Bone marrow (tissue), 2 donors: ENCODE measurements around the gene KRTAP4-9.
"Not testable (repeated sequence)": the region's sequence is repeated elsewhere in the genome, so short reads cannot be mapped to it uniquely, and the experiment has no call there.

Experiments
- DNase-seq, 2 donors: peaks; one replicate each; lab custom pipeline; 2025; lab: John Stamatoyannopoulos, UW

Gene KRTAP4-9

DNA sequence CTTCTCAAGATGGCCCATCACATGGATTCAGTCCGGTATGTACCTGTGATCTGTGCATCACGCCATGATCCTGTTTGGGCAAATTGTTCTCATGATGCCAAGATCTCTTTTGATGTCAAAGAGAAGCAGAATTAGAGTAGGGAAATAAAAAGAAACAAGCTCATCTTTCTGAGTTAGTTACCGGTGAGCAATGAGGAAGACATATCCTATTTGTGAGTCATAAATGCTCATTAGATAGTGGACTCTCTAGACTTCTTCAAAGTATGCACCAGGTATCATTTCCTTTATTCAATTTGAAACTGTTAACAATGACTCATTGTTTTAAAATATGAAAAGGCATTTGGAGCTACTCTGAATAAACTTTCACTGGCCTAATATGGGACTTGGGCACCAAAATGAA is 26.8 kb downstream of the KRTAP4-9 start:
- DNase-seq: no peak

DNA sequence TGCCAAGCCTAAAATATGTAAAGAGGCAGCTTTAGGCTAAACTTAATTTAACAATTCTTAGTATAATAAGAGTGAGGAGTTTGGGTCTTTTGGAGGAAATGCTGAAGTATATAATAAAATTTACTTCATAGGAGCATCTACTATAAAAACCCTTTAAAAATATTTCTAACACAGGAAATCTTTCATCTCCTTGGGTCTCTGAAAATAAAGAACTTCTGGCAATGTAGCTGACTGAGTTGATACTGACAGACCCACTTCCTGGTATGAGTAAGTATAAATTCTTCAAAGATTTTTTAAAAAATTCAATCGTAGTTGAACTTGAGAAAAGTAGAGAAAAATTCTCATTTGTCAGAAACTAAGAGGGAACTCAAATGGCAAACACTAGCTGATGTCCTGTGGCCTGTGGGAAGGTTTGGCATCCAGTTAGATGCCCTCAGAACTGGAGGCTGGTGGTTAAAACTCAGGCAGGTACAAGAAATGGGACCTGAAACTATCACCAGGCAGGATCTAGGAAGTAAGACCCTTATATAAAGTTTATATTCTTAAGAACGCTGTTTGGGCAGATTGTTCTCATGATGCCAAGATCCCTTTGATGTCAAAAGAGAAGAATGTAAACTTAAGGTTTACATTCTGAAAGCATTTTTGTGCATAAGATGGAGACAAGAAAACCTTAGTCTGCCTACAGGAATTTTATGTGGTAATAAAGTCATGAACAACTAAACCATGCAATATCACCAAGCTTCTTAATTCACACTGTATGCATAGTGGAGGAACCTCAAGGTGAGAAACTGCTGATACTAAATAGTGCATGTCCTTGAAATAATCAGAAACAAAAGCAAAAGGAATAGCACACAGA is 28.9 kb downstream of the KRTAP4-9 start:
- no peak for DNase-seq

DNA sequence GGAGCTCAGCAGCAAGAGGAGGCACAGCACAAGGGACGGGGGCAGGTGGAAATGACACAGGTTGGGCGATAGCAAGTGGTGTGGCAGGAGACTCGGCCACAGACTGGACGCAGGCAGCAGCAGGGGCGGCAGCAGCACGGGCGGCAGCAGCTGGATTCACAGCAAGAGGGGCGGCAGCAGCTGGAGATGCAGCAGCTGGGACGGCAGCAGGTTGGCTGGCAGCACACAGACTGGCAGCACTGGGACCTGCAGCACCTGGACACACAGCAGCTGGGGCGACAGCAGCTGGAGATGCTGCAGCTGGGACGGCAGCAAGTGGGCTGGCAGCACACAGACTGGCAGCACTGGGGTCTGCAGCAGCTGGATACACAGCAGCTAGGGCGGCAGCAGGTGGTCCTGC is 34.7 kb downstream of the KRTAP4-9 start:
- not testable (repeated sequence) for DNase-seq

DNA sequence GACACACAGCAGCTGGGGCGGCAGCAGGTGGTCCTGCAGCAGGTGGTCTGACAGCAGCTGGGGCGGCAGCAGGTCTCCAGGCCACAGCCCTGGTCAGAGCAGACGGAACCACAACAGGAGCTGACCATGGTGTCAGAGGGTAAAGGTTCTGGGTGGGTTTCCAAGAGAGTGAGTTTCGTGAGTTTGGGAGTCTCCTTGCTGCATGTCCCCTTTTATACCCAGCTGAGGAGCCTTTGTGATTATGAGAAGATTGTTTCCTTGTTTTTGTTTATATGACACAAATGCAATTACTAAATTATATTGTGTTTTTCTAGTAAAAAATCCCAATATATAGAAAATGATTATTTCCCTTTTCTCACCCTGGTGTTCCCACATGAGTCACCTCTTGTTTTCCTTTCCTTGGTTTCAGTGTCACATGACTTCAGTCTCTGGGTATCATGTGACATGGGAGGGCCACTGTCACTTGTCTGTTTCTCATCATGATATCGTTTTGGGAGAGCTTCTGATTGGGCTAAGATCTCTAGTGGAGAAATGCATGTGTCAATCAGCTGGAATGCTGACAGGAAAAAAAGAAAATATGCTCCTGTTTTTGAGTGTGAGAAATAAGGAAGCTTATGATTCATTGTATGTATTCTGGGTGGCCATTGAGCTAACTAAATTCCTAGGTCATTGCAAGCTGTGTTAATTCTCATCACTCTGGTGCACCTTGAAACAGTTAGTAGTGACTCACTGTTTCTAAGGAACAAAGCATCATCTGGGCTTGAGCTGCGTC is 35.4 kb downstream of the KRTAP4-9 start, which contains the start of gene KRTAP4-6:
Gene KRTAP4-6, minus strand, starts transcription at position 185 of the 772 bp plus-strand sequence. Its CDS starts 57 bp downstream, at position 128.
- DNase-seq: no peak

DNA sequence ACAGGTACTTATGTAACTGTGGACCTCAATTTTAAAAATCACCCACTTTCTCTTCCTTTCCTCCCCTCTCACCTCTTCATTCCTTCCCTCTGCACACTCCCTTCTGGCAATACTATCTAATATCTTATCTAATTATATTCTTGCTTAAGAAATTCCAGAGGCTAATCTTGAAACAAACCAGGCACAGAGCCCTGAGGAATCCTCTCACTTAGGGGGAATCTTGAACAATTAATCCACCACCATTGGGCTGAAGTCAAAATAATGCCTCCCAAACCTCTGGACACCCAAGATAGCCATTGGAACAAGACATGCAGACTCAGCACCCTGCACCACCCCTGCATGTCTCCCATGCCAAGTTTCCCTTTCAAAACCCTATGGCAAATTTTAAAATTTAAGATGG is 36.2 kb downstream of the KRTAP4-9 start:
- DNase-seq: no peak

DNA sequence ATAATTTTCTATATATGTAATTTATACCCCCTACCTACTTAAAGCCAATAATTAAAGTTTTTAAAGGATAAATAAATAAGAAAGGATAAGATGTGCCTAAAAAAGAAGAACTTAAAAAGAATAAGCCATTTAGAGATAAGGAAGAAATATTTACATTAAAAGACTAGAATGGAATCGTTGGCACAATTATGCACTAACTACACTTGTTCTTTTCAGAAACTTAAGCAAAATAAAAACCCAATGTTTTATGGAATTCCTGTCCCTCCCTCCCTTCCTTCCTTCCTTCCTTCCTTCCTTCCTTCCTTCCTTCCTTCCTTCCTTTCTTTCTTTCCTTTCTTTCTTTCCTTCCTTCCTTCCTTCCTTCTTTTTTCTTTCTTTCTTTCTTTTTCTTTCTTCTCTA is 39.7 kb downstream of the KRTAP4-9 start:
- DNase-seq: no peak

DNA sequence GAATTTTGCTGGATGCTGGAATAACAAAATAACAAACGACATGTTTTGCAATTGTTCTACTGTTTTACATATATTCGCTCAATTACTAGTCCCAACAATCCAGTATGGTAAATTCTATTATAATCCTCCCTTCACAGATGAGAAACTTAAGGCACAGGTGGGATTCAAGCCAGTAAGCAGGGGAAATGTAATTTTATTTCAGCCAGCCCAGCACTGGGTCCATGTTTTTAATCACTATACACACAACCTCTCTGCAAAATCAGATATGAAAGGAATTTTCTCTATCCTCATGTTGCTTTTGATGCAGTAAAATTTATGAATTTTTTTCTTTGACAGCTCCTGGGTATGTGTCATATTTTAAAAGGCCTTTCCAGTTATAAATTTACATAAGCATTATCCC is 40.1 kb downstream of the KRTAP4-9 start:
- no peak for DNase-seq

DNA sequence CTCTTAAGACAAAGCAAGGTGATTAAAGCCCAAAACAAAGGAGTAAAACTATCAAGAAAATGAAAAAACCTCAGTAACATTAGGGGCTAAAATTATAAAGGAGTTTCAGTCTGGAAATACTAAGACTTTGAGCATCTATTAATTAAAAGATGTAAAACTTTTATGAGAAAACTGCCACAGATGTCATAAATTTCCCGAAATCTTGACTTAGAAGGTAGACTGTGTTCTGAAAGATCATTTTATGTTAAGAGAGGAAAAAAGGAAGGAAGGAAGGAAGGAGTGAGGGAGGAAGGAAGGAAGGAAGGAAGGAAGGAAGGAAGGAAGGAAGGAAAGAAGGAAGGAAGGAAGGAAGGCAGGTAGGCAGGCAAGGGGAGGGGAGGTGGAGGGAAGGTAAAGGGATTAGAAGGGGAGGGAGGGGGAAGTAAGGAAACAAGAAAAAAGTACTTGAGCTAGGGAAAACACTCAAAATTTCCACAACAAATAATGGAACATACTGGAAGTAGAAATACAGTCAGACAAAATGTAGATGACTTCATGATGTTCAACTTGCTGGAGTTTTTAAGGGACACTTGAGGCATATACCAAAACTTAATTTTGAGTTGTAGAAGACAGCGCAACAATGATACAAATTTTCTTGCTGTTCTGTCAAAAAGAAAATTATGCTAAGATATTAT is 42.5 kb downstream of the KRTAP4-9 start:
- no peak for DNase-seq

DNA sequence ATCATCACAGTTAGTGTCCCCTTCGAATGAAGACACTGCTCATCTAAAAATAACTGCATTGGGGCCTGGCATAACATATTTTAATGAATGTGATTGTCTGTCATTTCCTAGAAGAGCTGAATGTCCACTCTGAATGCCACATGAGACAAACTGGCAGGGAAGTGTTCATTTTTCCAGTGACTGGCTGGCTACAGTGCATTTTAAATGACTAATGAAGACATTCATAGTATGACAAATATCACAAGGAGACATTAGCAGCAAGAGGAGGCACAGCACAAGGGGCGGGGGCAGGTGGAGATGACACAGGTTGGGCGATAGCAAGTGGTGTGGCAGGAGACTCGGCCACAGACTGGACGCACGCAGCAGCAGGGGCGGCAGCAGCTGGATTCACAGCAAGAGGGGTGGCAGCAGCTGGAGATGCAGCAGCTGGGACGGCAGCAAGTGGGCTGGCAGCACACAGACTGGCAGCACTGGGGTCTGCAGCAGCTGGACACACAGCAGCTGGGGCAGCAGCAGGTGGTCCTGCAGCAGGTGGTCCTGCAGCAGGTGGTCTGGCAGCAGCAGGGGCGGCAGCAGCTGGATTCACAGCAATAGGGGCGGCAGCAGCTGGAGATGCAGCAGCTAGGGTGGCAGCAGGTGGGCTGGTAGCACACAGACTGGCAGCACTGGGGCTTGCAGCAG is 43.9 kb downstream of the KRTAP4-9 start:
- not testable (repeated sequence) for DNase-seq

DNA sequence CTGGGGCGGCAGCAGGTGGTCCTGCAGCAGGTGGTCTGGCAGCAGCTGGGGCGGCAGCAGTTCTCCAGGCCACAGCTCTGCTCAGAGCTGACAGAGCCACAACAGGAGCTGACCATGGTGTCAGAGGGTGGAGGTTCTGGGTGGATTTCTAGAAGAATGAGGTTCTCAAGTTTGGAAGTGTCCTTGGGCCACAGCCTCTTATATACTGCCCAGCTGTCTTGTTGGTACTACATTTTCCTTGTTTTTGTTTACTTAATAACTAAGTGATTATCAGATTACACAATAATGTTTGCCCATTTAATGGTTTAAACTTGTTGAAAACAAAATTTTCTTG is 44.4 kb downstream of the KRTAP4-9 start, which contains the start of gene KRTAP4-5:
Gene KRTAP4-5, minus strand, starts transcription at position 174 of the 334 bp plus-strand sequence. Its CDS starts 58 bp downstream, at position 116.
- no peak for DNase-seq

DNA sequence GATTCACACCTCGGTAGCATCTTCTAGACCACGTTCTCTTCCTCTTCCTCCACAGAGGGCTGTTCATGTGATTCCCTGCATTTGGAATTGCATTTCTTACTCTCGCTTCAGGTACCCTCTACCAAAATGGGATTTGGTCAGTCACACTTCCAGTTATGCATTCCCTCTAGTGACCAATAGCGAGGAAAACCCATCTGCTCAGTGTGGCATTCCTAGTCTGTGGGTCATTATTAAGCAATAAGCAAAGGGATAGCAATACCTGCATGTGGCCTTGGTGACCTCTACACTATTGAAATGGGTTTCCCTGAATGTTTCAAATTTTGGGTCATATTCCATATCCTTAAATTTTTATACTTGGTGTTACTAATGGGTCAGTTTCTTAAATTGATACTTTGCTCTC is 44.8 kb downstream of the KRTAP4-9 start:
- no peak for DNase-seq

DNA sequence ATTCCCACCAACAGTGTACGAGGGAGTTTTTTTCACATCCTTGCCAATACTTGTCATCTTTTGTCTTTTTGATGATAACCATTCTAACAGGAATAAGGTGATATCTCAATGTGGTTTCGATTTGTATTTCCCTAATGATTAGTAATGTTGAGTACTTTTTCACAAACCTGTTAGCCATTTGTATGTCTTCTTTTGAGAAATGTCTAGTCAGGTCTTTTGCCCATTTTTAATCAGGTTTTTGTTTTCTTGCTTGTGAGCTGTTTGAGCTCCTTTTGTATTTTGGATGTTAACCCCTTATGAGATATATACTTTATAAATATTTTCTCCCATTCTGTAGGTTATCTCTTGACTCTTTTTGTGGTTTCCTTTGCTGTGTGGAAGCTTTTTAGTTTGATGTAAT is 46.3 kb downstream of the KRTAP4-9 start:
- DNase-seq: no peak

DNA sequence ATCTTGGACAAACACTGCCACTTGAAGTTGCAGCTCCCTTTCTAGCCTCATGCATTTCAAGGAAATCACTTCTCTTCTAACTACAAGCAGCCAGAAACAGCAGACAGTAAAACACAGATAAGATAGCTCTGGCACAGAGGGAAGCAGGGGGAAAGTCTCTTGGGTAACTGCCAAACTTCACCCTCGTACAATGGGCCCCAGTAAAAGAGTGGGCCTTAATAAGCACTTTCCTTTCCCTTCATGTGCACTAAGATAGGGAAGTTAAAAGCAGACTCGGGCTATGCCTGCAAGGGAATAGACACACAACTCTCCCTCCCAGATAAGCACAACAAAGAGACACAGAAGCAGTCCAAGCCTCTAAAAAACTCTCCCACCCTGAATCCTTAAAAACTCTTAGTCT is 48.7 kb downstream of the KRTAP4-9 start:
- no peak for DNase-seq
